Lower leg skin (tissue), 3 donors: ENCODE results near the gene SPAG7.

Source experiments
- CTCF ChIP-seq, 3 donors: fragments of 450-650 bp; IDR thresholded peaks; one replicate each; pipeline ENCODE4 v1.5.1; 2016; ENCODE audit warnings: antibody characterized with exemption in 3 of 3, mild to moderate bottlenecking in 3 of 3, moderate library complexity in 2 of 3
- POLR2A ChIP-seq, 2 donors: fragments of 450-650 bp; IDR thresholded peaks; one replicate each; pipeline ENCODE4 v1.6.1; 2016 to 2017; ENCODE audit warnings: antibody characterized with exemption in 2 of 2, mild to moderate bottlenecking in 1 of 2, moderate library complexity in 1 of 2

- TF ChIP-seq CTCF (IDR thresholded peaks at IDR 0.05): no peak
- no peak for TF ChIP-seq POLR2A (IDR thresholded peaks at IDR 0.05)
Observed at GRCh38 chr17:4944163-4944553, 23.5 kb downstream of the SPAG7 start.
